Peyer's patch (tissue), 4 donors: ENCODE data around the gene DPP9. TPM values are rescaled to one million over a fixed set of nuclear protein-coding genes. Genes with fewer than 3 reads are reported as not detected.

Source experiments
- DNase-seq, 3 donors: peaks; one replicate each; pipeline ENCODE4 v3.0.0-alpha.2; 2017 to 2019
- H3K27ac ChIP-seq, 4 donors: fragments of 200-600 bp; sonication (generic); one replicate each; pipeline ENCODE4 v1.5.1; 2016 to 2019
- H3K27me3 ChIP-seq, 2 donors: fragments of 200-600 bp; sonication (generic); one replicate each; pipeline ENCODE4 v1.5.1; 2019
- H3K36me3 ChIP-seq, 3 donors: fragments of 200-600 bp; sonication (generic); one replicate each; pipeline ENCODE4 v1.5.1; 2016 to 2019
- H3K4me1 ChIP-seq, 4 donors: fragments of 200-600 bp; sonication (generic); one replicate each; pipeline ENCODE4 v1.5.1; 2016 to 2019
- H3K4me3 ChIP-seq, 4 donors: fragments of 200-600 bp; sonication (generic); 1 replicate in 3 of 4; 2 replicates in 1 of 4; pipeline ENCODE4 v1.5.1; 2016 to 2019; ENCODE audit warnings: mild to moderate bottlenecking in 1 of 4
- H3K9me3 ChIP-seq, 4 donors: fragments of 200-600 bp; sonication (generic); one replicate each; pipeline ENCODE4 v1.5.1; 2016 to 2019; ENCODE audit warnings: mild to moderate bottlenecking in 1 of 4
- POLR2A ChIP-seq, 2 donors: fragments of 450-650 bp; IDR thresholded peaks; one replicate each; pipeline ENCODE4 v1.5.1; 2017; ENCODE audit warnings: antibody characterized with exemption in 2 of 2, mild to moderate bottlenecking in 2 of 2, moderate library complexity in 2 of 2
- total RNA-seq, 4 donors: library from RNA; depleted of rRNA; stranded (reverse); fragments of >200 nt; gene quantifications; one replicate each; pipeline ENCODE4 v1.1.0, GENCODE V29; 2016
- TF ChIP-seq, protein P1 (sequence below), 6 experiments: fragments of 450-650 bp in 4 of 6; fragments of 200-600 bp in 2 of 6; sonication (generic) in 1 of 6; IDR thresholded peaks; one replicate each; pipeline ENCODE4 v1.5.1; 2017 to 2019; ENCODE audit warnings: antibody characterized with exemption in 6 of 6, mild to moderate bottlenecking in 3 of 6, moderate library complexity in 1 of 6

DPP9 gene
- total RNA-seq, 4 donors from 2014 or later: 102 to 279 (median 168) TPM

DNA sequence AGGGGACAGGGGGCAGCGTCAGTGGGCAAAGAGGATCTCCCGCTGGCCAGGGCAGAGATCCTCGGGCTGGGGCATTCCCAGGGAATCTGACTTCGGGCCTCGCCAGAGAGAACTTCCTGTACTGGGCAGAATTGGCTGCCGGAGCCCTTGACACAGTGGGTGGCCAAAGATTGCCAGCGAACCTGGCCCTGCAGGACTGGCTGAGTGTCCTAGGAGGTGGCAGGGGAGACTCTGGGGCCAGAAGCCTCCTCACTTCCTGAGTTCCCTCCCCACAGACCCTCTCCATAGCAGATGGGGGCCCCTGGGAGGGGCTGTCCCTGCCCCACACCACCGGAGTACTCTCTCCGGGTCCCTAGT, 19.3 kb downstream of the DPP9 start:
- no peak overlapping the region for H3K4me3 ChIP-seq
- H3K4me1 ChIP-seq: no peaks in the 10 kb centered on the region
- TF ChIP-seq, protein P1, sequence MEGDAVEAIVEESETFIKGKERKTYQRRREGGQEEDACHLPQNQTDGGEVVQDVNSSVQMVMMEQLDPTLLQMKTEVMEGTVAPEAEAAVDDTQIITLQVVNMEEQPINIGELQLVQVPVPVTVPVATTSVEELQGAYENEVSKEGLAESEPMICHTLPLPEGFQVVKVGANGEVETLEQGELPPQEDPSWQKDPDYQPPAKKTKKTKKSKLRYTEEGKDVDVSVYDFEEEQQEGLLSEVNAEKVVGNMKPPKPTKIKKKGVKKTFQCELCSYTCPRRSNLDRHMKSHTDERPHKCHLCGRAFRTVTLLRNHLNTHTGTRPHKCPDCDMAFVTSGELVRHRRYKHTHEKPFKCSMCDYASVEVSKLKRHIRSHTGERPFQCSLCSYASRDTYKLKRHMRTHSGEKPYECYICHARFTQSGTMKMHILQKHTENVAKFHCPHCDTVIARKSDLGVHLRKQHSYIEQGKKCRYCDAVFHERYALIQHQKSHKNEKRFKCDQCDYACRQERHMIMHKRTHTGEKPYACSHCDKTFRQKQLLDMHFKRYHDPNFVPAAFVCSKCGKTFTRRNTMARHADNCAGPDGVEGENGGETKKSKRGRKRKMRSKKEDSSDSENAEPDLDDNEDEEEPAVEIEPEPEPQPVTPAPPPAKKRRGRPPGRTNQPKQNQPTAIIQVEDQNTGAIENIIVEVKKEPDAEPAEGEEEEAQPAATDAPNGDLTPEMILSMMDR (IDR thresholded peaks at IDR 0.05): no peak
- TF ChIP-seq POLR2A (IDR thresholded peaks at IDR 0.05): no peak
- no peaks in the 10 kb centered on the region for H3K27me3 ChIP-seq
- H3K9me3 ChIP-seq: no peaks in the 10 kb centered on the region
- peaks cover 0 to 72% (median 5%) of the 10 kb centered on the region in 3 donors for H3K36me3 ChIP-seq
- peak overlapping the region in 1 of 4 donors; percentile 34 for H3K27ac ChIP-seq
- no peak for DNase-seq

DNA sequence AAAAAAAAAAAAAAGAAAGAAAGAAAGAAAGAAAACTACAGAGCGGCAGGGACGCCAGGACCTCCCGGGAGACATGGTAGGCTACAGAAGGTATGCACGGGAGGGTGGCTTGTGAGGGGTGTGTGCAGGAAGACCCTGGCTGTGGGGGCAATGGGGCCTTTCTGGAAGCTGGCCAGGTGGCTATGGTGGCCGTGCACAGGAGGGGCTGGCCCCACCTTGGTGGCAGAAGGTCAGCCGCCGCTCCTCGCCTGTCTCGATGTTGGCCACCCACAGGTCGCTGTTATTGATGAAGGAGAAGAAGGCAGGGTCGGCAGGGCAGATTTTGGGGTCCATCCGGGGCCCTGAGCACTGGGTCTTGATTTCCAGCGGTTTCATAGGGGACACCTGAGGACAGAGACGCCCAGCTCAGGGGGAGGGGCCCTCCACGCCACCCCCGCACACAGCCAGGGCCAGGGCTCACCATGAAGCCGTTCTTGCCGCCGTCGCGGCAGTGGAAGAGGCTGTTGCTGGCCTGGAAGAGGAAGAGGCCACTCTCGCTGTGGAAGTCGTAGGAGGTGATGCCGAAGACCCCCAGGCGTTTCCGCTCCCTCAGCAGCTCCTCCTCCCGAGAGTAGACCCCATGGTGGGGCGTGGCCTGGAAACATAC, 19.8 kb downstream of the DPP9 start:
- Histone ChIP-seq H3K9me3 (no peaks in the 10 kb centered on the region), H3K4me1 (no peaks in the 10 kb centered on the region), H3K36me3 (peaks cover 0 to 75% (median 5%) of the 10 kb centered on the region in 3 donors), H3K27me3 (no peaks in the 10 kb centered on the region), H3K4me3 (no peak overlapping the region), H3K27ac (no peak overlapping the region)
- DNase-seq: no peak
- TF ChIP-seq, protein P1 (IDR thresholded peaks at IDR 0.05): no peak
- TF ChIP-seq POLR2A (IDR thresholded peaks at IDR 0.05): no peak

DNA sequence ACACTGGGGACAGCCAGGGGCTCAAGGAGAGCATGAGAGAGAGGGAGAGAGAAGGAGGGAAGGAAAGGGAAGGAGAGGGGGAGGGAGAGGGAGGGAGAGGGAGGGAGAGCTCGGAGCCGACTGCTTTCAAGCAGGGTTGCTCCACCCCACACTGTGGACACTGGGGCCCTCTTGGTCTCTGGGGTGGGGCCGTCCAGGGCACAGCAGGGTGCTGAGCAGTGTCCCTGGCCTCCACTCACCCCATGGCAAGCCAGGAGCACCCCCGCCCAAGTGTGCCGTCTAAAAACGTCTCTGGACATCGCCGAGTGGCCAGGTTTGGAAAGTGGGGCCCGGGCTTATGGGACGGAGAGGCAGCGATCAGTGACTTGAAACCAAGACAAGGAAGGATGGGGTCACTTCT, 20.9 kb downstream of the DPP9 start:
- no peaks in the 10 kb centered on the region for H3K9me3 ChIP-seq
- no peak for TF ChIP-seq POLR2A (IDR thresholded peaks at IDR 0.05)
- TF ChIP-seq, protein P1 (IDR thresholded peaks at IDR 0.05): no peak
- peaks cover 0 to 85% (median 5%) of the 10 kb centered on the region in 3 donors for H3K36me3 ChIP-seq
- DNase-seq: no peak
- H3K27me3 ChIP-seq: no peaks in the 10 kb centered on the region
- H3K4me1 ChIP-seq: no peaks in the 10 kb centered on the region
- no peak overlapping the region for H3K4me3 ChIP-seq
- H3K27ac ChIP-seq: no peak overlapping the region

DNA sequence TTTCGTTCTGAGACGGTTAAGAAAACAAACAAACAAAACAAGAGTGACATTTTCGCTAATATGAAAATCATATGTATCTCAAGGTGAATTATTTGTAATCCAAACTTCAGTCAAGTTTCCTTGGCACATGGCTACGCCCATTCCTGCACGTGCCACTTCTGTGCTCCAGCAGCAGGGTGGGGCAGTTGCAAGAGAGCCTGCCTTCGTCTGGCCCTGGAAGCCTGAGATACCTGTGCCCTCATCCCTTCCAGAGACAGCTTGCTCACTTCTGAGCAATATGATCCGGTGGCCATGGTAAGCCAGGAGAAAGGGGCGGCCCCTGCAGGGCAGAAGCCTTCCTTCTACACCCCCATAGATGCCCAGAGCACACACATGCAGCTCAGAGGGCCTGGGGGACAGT, 22.1 kb downstream of the DPP9 start:
- Histone ChIP-seq H3K9me3 (no peaks in the 10 kb centered on the region), H3K27me3 (no peaks in the 10 kb centered on the region), H3K36me3 (peaks cover 0 to 91% (median 5%) of the 10 kb centered on the region in 3 donors), H3K4me1 (no peaks in the 10 kb centered on the region), H3K27ac (no peak overlapping the region), H3K4me3 (no peak overlapping the region)
- DNase-seq: no peak
- TF ChIP-seq, protein P1 (IDR thresholded peaks at IDR 0.05): no peak
- TF ChIP-seq POLR2A (IDR thresholded peaks at IDR 0.05): no peak

DNA sequence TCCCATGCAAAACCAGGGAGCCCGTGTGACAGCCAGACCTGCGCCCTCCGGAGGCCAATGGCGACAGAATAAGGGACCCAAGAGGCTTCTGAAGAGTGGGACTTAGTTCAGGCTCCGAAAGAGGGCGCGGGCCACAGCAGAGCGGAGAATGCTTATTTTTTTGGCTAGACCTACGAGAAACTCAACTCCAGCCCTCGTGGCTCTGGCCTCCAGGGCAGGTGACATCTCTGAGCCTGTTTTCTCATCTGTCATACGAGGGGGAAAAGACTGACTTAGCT, 23.0 kb downstream of the DPP9 start:
- Histone ChIP-seq H3K4me3 (no peak overlapping the region), H3K36me3 (peaks cover 0 to 93% (median 5%) of the 10 kb centered on the region in 3 donors), H3K27me3 (no peaks in the 10 kb centered on the region), H3K27ac (no peak overlapping the region), H3K9me3 (no peaks in the 10 kb centered on the region), H3K4me1 (no peaks in the 10 kb centered on the region)
- DNase-seq: no peak
- TF ChIP-seq POLR2A (IDR thresholded peaks at IDR 0.05): no peak
- TF ChIP-seq, protein P1 (IDR thresholded peaks at IDR 0.05): no peak
